ENCODE results near the gene ACTRT2.
A peak's percentile ranks its signal among the peaks of the same experiment; 100 is the strongest.

The ACTRT2 gene

GRCh38 chr1:3070309-3070643, 49.0 kb downstream of the ACTRT2 start:
- DNase-seq, result no peak

GRCh38 chr1:3070644-3071564, 49.6 kb downstream of the ACTRT2 start:
- DNase-seq, result peak in 1 of 2 experiments; percentile 29

GRCh38 chr1:3071565-3072390, 50.5 kb downstream of the ACTRT2 start:
- no peak for DNase-seq

Data from activated T-cell treated with anti-CD3 and anti-CD28 coated beads, Interleukin-2, amount 50 U/mL, for 48 hours (primary cell).